ENCODE data around the gene ID3. TPM values are rescaled to one million over a fixed set of nuclear protein-coding genes. Genes with fewer than 3 reads are reported as not detected.

The ID3 gene
- polyA plus RNA-seq, 1 of the 3 experiments (the other 2 are of a cell fraction): 504 TPM

- TF ChIP-seq NRF1 (IDR thresholded peaks at IDR 0.05; ENCODE audit: low read depth, low read length): no peak
- TF ChIP-seq EZH2phosphoT487 (IDR thresholded peaks at IDR 0.05; ENCODE audit: borderline replicate concordance, low read depth): no peak
- no peak for TF ChIP-seq POLR2AphosphoS5 (IDR thresholded peaks at IDR 0.05; ENCODE audit: low read depth, low read length)
- TF ChIP-seq SIN3A (IDR thresholded peaks at IDR 0.05; ENCODE audit: borderline replicate concordance, low read depth, low read length): no peak
- no peak for TF ChIP-seq MXI1 (IDR thresholded peaks at IDR 0.05; ENCODE audit: low read depth, low read length)
- no peak for TF ChIP-seq MEF2A (IDR thresholded peaks at IDR 0.05; ENCODE audit: borderline replicate concordance, low read depth)
Observed at GRCh38 chr1:23537296-23537973, 21.9 kb downstream of the ID3 start (continued).

GRCh38 chr1:23533246-23534023 lies 25.9 kb downstream of the ID3 start:
- Histone ChIP-seq H3K4me1 (ENCODE audit: control insufficient read depth in 1 of 2, insufficient read depth in 2 of 2, low read depth in 1 of 2, low read length in 1 of 2) (peaks cover 9 to 31% of the 10 kb centered on the region in 2 experiments; a peak in 3 of 4 replicates), H3K9me2 (no peaks in the 10 kb centered on the region), H3K79me2 (ENCODE audit: insufficient read depth) (no peaks in the 10 kb centered on the region), H3F3A (replicated peaks; ENCODE audit: insufficient read depth) (peaks cover 14% of the 10 kb centered on the region), H3K27me3 (ENCODE audit: insufficient read depth) (no peaks in the 10 kb centered on the region), H3K4me3 (ENCODE audit: low read depth in 2 of 2, low read length in 1 of 2) (no peak overlapping the region), H2AFZ (ENCODE audit: low read depth) (no peak overlapping the region), H3K9ac (no peak overlapping the region), H3K4me2 (no peak overlapping the region), H3K36me3 (replicated peaks in 1 of 2; ENCODE audit: control insufficient read depth in 1 of 2, insufficient read depth in 2 of 2, low read length in 1 of 2) (no peaks in the 10 kb centered on the region), H3K9me3 (no peaks in the 10 kb centered on the region), H4K20me1 (ENCODE audit: insufficient read depth) (no peaks in the 10 kb centered on the region), H3K27ac (ENCODE audit: low read depth in 2 of 2, low read length in 1 of 2) (peak overlapping the region in 1 of 2 experiments; percentile 98; a peak in 1 of 4 replicates)
- DNase-seq: no peak
- POLR2A ChIA-PET: no interaction called here
- WGBS (ENCODE audit: low lambda C conversion rate): 94% methylated on average over 6 of the region's 6 CpGs
- TF ChIP-seq RFX5 (IDR thresholded peaks at IDR 0.05; ENCODE audit: low read length) (no peak), RCOR1 (IDR thresholded peaks at IDR 0.05; ENCODE audit: low read length) (no peak), EP300 (IDR thresholded peaks at IDR 0.05; ENCODE audit: borderline replicate concordance in 1 of 2, low read depth in 1 of 2, low read length in 1 of 2) (no peak), GATA2 (CRISPR knock-in tag; IDR thresholded peaks at IDR 0.05) (no peak), EZH2phosphoT487 (IDR thresholded peaks at IDR 0.05; ENCODE audit: borderline replicate concordance, low read depth) (no peak), SMC3 (IDR thresholded peaks at IDR 0.05; ENCODE audit: low read depth, low read length) (no peak), TCF12 (IDR thresholded peaks at IDR 0.05) (no peak), IRF3 (IDR thresholded peaks at IDR 0.05; ENCODE audit: low read depth, low read length) (no peak), TEAD4 (IDR thresholded peaks at IDR 0.05; ENCODE audit: borderline replicate concordance, insufficient read depth) (no peak), USF2 (IDR thresholded peaks at IDR 0.05; ENCODE audit: borderline replicate concordance, low read depth, low read length) (no peak), GABPA (IDR thresholded peaks at IDR 0.05; ENCODE audit: low read depth) (no peak)
- TF ChIP-seq, protein P1, sequence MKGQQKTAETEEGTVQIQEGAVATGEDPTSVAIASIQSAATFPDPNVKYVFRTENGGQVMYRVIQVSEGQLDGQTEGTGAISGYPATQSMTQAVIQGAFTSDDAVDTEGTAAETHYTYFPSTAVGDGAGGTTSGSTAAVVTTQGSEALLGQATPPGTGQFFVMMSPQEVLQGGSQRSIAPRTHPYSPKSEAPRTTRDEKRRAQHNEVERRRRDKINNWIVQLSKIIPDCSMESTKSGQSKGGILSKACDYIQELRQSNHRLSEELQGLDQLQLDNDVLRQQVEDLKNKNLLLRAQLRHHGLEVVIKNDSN (IDR thresholded peaks at IDR 0.05; ENCODE audit: borderline replicate concordance, low read depth): no peak
- TF ChIP-seq, protein P2, sequence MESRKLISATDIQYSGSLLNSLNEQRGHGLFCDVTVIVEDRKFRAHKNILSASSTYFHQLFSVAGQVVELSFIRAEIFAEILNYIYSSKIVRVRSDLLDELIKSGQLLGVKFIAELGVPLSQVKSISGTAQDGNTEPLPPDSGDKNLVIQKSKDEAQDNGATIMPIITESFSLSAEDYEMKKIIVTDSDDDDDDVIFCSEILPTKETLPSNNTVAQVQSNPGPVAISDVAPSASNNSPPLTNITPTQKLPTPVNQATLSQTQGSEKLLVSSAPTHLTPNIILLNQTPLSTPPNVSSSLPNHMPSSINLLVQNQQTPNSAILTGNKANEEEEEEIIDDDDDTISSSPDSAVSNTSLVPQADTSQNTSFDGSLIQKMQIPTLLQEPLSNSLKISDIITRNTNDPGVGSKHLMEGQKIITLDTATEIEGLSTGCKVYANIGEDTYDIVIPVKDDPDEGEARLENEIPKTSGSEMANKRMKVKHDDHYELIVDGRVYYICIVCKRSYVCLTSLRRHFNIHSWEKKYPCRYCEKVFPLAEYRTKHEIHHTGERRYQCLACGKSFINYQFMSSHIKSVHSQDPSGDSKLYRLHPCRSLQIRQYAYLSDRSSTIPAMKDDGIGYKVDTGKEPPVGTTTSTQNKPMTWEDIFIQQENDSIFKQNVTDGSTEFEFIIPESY (IDR thresholded peaks at IDR 0.05; ENCODE audit: borderline replicate concordance, low read depth): no peak
- CTCF ChIA-PET: interaction anchor here (1.2 to 29.7 kb wide), 3 partner anchors 27 to 104 kb away, joined by 3 to 503 read pairs (median 16); no protein-coding TSS in a partner anchor
